ENCODE measurements around the gene LPAR2. TPM values are rescaled to one million over a fixed set of nuclear protein-coding genes. Genes with fewer than 3 reads are reported as not detected.

Gene LPAR2
- polyA plus RNA-seq, 1 donor (not counting 4 experiments of a cell fraction or from before 2014, with no cell fraction given) = 7.3 TPM

DNA sequence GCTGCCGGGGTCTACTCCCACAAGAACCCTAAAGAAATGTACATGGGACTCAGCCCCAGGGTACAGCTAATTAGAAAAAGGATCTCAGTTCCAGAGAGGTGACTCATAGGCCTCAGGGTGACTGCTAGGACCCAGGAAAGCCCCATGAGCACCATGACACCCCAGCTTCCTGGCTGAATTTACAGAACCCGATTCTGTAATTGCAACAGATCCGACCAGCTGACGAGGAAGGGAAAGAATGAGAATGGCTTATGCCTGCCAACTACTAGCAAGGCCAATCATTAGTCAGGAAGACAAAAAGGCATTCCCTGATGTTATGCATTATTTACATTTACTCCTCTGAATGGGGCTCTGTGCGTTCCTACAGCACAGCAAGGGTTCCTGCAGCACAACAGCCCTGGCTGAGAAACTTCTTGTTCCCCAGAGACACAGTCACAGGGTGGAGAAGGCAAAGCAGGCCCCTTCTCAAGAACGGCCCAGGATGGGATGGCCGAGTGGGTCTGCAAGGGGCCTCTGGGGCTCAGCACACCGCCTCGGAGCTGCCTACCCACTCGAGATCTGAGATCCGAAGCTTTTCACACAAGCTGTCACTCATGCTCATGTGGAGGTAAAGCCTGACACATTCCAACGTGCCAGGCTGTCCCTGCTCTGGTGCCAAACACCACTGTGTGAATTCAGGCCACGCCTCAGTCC is 36.7 kb downstream of the LPAR2 start:
- dilution Hi-C loops (cut with MboI; ENCODE audit: extremely low pct_ligation_motif_present, low sequenced_read_pairs) = no loop called here
- Histone ChIP-seq H3K4me1 (ENCODE audit: control insufficient read depth, extremely low read depth, insufficient read depth, low read length) (peaks cover 23% of the 10 kb centered on the region), H3K27me3 (ENCODE audit: control insufficient read depth, extremely low read depth, insufficient read depth, low read length) (no peaks in the 10 kb centered on the region), H3K9me3 (ENCODE audit: control insufficient read depth, low read depth, low read length) (no peaks in the 10 kb centered on the region), H3K79me2 (ENCODE audit: control insufficient read depth, insufficient read depth, low read length) (no peaks in the 10 kb centered on the region), H4K20me1 (ENCODE audit: control insufficient read depth, extremely low read depth, insufficient read depth, low read length) (no peaks in the 10 kb centered on the region), H3K36me3 (ENCODE audit: control insufficient read depth in 2 of 2, extremely low read depth in 1 of 2, insufficient read depth in 2 of 2, low read length in 2 of 2) (no peaks in the 10 kb centered on the region), H2AFZ (ENCODE audit: control insufficient read depth, low read length) (peak overlapping the region; percentile 76), H3K4me2 (ENCODE audit: control insufficient read depth, extremely low read depth, insufficient read depth, low read depth, low read length) (peak overlapping the region; percentile 74), H3K9ac (ENCODE audit: control insufficient read depth, extremely low read depth, insufficient read depth, low read length) (peak overlapping the region; percentile 74), H3K9me1 (ENCODE audit: control insufficient read depth, extremely low read depth, insufficient read depth, low read length) (no peaks in the 10 kb centered on the region), H3K4me3 (ENCODE audit: control insufficient read depth in 2 of 3, extremely low read depth in 1 of 3, insufficient read depth in 2 of 3, low read depth in 1 of 3, low read length in 3 of 3) (peak overlapping the region in 1 of 3 experiments; percentile 40), H3K27ac (ENCODE audit: control insufficient read depth, insufficient read depth, low read length) (peak overlapping the region; percentile 90)
- DNase-seq (ENCODE audit: low read depth, low spot score) (peak; percentile 95), FAIRE-seq (peak; percentile 80)
- no peak for TF ChIP-seq EZH2 (IDR thresholded peaks at IDR 0.05; ENCODE audit: low read length)
- TF ChIP-seq, protein P1, sequence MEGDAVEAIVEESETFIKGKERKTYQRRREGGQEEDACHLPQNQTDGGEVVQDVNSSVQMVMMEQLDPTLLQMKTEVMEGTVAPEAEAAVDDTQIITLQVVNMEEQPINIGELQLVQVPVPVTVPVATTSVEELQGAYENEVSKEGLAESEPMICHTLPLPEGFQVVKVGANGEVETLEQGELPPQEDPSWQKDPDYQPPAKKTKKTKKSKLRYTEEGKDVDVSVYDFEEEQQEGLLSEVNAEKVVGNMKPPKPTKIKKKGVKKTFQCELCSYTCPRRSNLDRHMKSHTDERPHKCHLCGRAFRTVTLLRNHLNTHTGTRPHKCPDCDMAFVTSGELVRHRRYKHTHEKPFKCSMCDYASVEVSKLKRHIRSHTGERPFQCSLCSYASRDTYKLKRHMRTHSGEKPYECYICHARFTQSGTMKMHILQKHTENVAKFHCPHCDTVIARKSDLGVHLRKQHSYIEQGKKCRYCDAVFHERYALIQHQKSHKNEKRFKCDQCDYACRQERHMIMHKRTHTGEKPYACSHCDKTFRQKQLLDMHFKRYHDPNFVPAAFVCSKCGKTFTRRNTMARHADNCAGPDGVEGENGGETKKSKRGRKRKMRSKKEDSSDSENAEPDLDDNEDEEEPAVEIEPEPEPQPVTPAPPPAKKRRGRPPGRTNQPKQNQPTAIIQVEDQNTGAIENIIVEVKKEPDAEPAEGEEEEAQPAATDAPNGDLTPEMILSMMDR (optimal IDR thresholded peaks at IDR 0.05 in 1 of 3, IDR thresholded peaks at IDR 0.05 in 1 of 3, conservative IDR thresholded peaks at IDR 0.05 in 1 of 3; ENCODE audit: extremely low read depth in 1 of 3, insufficient read depth in 2 of 3, low read length in 3 of 3) = no peak

DNA sequence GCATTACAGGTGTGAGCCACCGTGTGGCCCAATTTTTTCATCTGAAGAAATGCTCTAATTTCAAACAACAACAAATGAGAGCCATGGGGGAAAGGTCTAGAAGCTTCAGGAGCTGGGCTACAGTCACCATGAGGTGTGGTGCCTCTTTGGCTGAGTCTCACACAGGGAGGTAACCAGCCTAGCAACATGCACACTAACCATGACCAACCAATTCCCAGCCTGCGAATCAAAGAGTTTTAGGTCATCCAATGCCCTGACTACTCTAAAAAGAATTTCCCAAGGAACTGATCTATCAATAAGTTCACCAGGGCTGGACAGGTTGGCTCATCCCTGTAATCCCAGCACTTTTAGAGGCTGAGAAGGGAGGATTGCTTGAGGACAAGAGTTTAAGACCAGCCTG is 39.5 kb downstream of the LPAR2 start:
- H3K4me2 ChIP-seq (ENCODE audit: control insufficient read depth, extremely low read depth, insufficient read depth, low read depth, low read length) = no peak overlapping the region
- H3K9ac ChIP-seq (ENCODE audit: control insufficient read depth, extremely low read depth, insufficient read depth, low read length) = no peak overlapping the region
- no peaks in the 10 kb centered on the region for H3K27me3 ChIP-seq (ENCODE audit: control insufficient read depth, extremely low read depth, insufficient read depth, low read length)
- H3K4me1 ChIP-seq (ENCODE audit: control insufficient read depth, extremely low read depth, insufficient read depth, low read length) = peaks cover 15% of the 10 kb centered on the region
- no peak overlapping the region for H3K4me3 ChIP-seq (ENCODE audit: control insufficient read depth in 2 of 3, extremely low read depth in 1 of 3, insufficient read depth in 2 of 3, low read depth in 1 of 3, low read length in 3 of 3)
- H3K9me3 ChIP-seq (ENCODE audit: control insufficient read depth, low read depth, low read length) = no peaks in the 10 kb centered on the region
- H2AFZ ChIP-seq (ENCODE audit: control insufficient read depth, low read length) = no peak overlapping the region
- H4K20me1 ChIP-seq (ENCODE audit: control insufficient read depth, extremely low read depth, insufficient read depth, low read length) = no peaks in the 10 kb centered on the region
- no peaks in the 10 kb centered on the region for H3K36me3 ChIP-seq (ENCODE audit: control insufficient read depth in 2 of 2, extremely low read depth in 1 of 2, insufficient read depth in 2 of 2, low read length in 2 of 2)
- dilution Hi-C loops (cut with MboI; ENCODE audit: extremely low pct_ligation_motif_present, low sequenced_read_pairs) = no loop called here
- no peaks in the 10 kb centered on the region for H3K79me2 ChIP-seq (ENCODE audit: control insufficient read depth, insufficient read depth, low read length)
- TF ChIP-seq EZH2 (IDR thresholded peaks at IDR 0.05; ENCODE audit: low read length) = no peak
- TF ChIP-seq, protein P1 (optimal IDR thresholded peaks at IDR 0.05 in 1 of 3, IDR thresholded peaks at IDR 0.05 in 1 of 3, conservative IDR thresholded peaks at IDR 0.05 in 1 of 3; ENCODE audit: extremely low read depth in 1 of 3, insufficient read depth in 2 of 3, low read length in 3 of 3) = no peak
- no peaks in the 10 kb centered on the region for H3K9me1 ChIP-seq (ENCODE audit: control insufficient read depth, extremely low read depth, insufficient read depth, low read length)
- FAIRE-seq (no peak), DNase-seq (ENCODE audit: low read depth, low spot score) (no peak)
- H3K27ac ChIP-seq (ENCODE audit: control insufficient read depth, insufficient read depth, low read length) = no peak overlapping the region

All from keratinocyte (primary cell).